Stimulated activated memory B cell treated with anti-CD40 and anti-IgM and Interleukin-4, amounts not matched to agents 10 μg/mL and 1 μg/mL and 100 μg/mL, for 72 hours (primary cell): ENCODE data around the gene NLRP1.

ENCODE experiments used
- ATAC-seq: fragments of 150-1000 bp; cut with Tn5 transposase; 2 replicates; pipeline ENCODE4 v1.10.0; 2021
- H3K27ac Mint-ChIP-seq: one replicate; pipeline ENCODE4 v1.8.0; 2022; ENCODE audit warnings: mild to moderate bottlenecking, mixed read lengths
- H3K27me3 Mint-ChIP-seq: one replicate; pipeline ENCODE4 v1.8.0; 2022; ENCODE audit warnings: mixed read lengths
- H3K36me3 Mint-ChIP-seq: one replicate; pipeline ENCODE4 v1.8.0; 2022; ENCODE audit warnings: mixed read lengths
- H3K4me1 Mint-ChIP-seq: one replicate; pipeline ENCODE4 v1.8.0; 2022; ENCODE audit warnings: mixed read lengths
- H3K4me3 Mint-ChIP-seq: one replicate; pipeline ENCODE4 v1.8.0; 2022; ENCODE audit warnings: mild to moderate bottlenecking, moderate library complexity, mixed read lengths
- H3K9me3 Mint-ChIP-seq: one replicate; pipeline ENCODE4 v1.8.0; 2022; ENCODE audit warnings: mixed read lengths

The NLRP1 gene

GRCh38 chr17:5584383-5585286 lies at the start of gene NLRP1:
Gene NLRP1 (minus strand): TSS chr17:5584509. CDS start chr17:5583957, 552 bp downstream.
- Mint-ChIP-seq H3K9me3 (no peaks in the 10 kb centered on the region), H3K4me1 (peaks cover 62% of the 10 kb centered on the region), H3K27ac (peak within 1 kb of the TSS; percentile 95)

GRCh38 chr17:5631958-5632590 lies 47.8 kb upstream of the NLRP1 start:
- H3K27ac Mint-ChIP-seq: no peak overlapping the region
- H3K4me1 Mint-ChIP-seq: no peaks in the 10 kb centered on the region
- H3K4me3 Mint-ChIP-seq: no peak overlapping the region
- ATAC-seq: no peak
- peaks cover 29% of the 10 kb centered on the region for H3K27me3 Mint-ChIP-seq
- H3K36me3 Mint-ChIP-seq: no peaks in the 10 kb centered on the region
- no peaks in the 10 kb centered on the region for H3K9me3 Mint-ChIP-seq

More at GRCh38 chr17:5584383-5585286, at the start of gene NLRP1:
- no peaks in the 10 kb centered on the region for H3K27me3 Mint-ChIP-seq
- peak within 1 kb of the TSS; percentile 92 for H3K4me3 Mint-ChIP-seq
- H3K36me3 Mint-ChIP-seq: peaks cover 30% of the 10 kb centered on the region
- peak; percentile 98 for ATAC-seq

GRCh38 chr17:5630434-5630833 lies 46.1 kb upstream of the NLRP1 start:
- H3K4me1 Mint-ChIP-seq: no peaks in the 10 kb centered on the region
- no peak overlapping the region for H3K4me3 Mint-ChIP-seq
- no peaks in the 10 kb centered on the region for H3K36me3 Mint-ChIP-seq
- H3K9me3 Mint-ChIP-seq: no peaks in the 10 kb centered on the region
- ATAC-seq: no peak
- no peak overlapping the region for H3K27ac Mint-ChIP-seq
- peaks cover 41% of the 10 kb centered on the region for H3K27me3 Mint-ChIP-seq

GRCh38 chr17:5629128-5629527 lies 44.8 kb upstream of the NLRP1 start:
- Mint-ChIP-seq H3K4me3 (no peak overlapping the region), H3K27me3 (peaks cover 41% of the 10 kb centered on the region), H3K27ac (no peak overlapping the region), H3K36me3 (no peaks in the 10 kb centered on the region), H3K4me1 (no peaks in the 10 kb centered on the region), H3K9me3 (no peaks in the 10 kb centered on the region)
- ATAC-seq: no peak

- no peak overlapping the region for H3K27ac Mint-ChIP-seq
- H3K36me3 Mint-ChIP-seq: no peaks in the 10 kb centered on the region
- H3K4me3 Mint-ChIP-seq: no peak overlapping the region
- H3K27me3 Mint-ChIP-seq: peaks cover 41% of the 10 kb centered on the region
- no peaks in the 10 kb centered on the region for H3K4me1 Mint-ChIP-seq
- no peaks in the 10 kb centered on the region for H3K9me3 Mint-ChIP-seq
- ATAC-seq: no peak
These were observed 44.0 kb upstream of the NLRP1 start for GRCh38 chr17:5628262-5628661.

- Mint-ChIP-seq H3K4me3 (no peak overlapping the region), H3K4me1 (no peaks in the 10 kb centered on the region), H3K36me3 (no peaks in the 10 kb centered on the region), H3K9me3 (no peaks in the 10 kb centered on the region), H3K27ac (no peak overlapping the region), H3K27me3 (peaks cover 35% of the 10 kb centered on the region)
- no peak for ATAC-seq
These were observed 39.9 kb upstream of the NLRP1 start for GRCh38 chr17:5624211-5624610.

- Mint-ChIP-seq H3K36me3 (no peaks in the 10 kb centered on the region), H3K27me3 (peaks cover 29% of the 10 kb centered on the region), H3K4me3 (no peak overlapping the region), H3K9me3 (no peaks in the 10 kb centered on the region), H3K4me1 (no peaks in the 10 kb centered on the region), H3K27ac (no peak overlapping the region)
- no peak for ATAC-seq
These were observed 37.4 kb upstream of the NLRP1 start for GRCh38 chr17:5621729-5622128.

- ATAC-seq: peak; percentile 35
- peaks cover 26% of the 10 kb centered on the region for H3K27me3 Mint-ChIP-seq
- no peaks in the 10 kb centered on the region for H3K4me1 Mint-ChIP-seq
- no peaks in the 10 kb centered on the region for H3K36me3 Mint-ChIP-seq
- no peak overlapping the region for H3K4me3 Mint-ChIP-seq
- H3K27ac Mint-ChIP-seq: no peak overlapping the region
- H3K9me3 Mint-ChIP-seq: no peaks in the 10 kb centered on the region
These were observed 36.7 kb upstream of the NLRP1 start for GRCh38 chr17:5621026-5621425.

- peak overlapping the region; percentile 12 for H3K4me3 Mint-ChIP-seq
- no peak overlapping the region for H3K27ac Mint-ChIP-seq
- H3K27me3 Mint-ChIP-seq: peaks cover 26% of the 10 kb centered on the region
- no peaks in the 10 kb centered on the region for H3K9me3 Mint-ChIP-seq
- ATAC-seq: no peak
- no peaks in the 10 kb centered on the region for H3K4me1 Mint-ChIP-seq
- H3K36me3 Mint-ChIP-seq: no peaks in the 10 kb centered on the region
These were observed 34.9 kb upstream of the NLRP1 start for GRCh38 chr17:5619088-5619740.

- Mint-ChIP-seq H3K9me3 (no peaks in the 10 kb centered on the region), H3K36me3 (no peaks in the 10 kb centered on the region), H3K4me3 (no peak overlapping the region), H3K4me1 (no peaks in the 10 kb centered on the region), H3K27ac (no peak overlapping the region), H3K27me3 (peaks cover 33% of the 10 kb centered on the region)
- no peak for ATAC-seq
These were observed 34.2 kb upstream of the NLRP1 start for GRCh38 chr17:5618476-5618875.

GRCh38 chr17:5615476-5615875 lies 31.2 kb upstream of the NLRP1 start:
- no peaks in the 10 kb centered on the region for H3K9me3 Mint-ChIP-seq
- H3K4me3 Mint-ChIP-seq: no peak overlapping the region
- H3K4me1 Mint-ChIP-seq: peaks cover 7% of the 10 kb centered on the region
- H3K27ac Mint-ChIP-seq: no peak overlapping the region
- no peak for ATAC-seq
- H3K27me3 Mint-ChIP-seq: peaks cover 34% of the 10 kb centered on the region
- no peaks in the 10 kb centered on the region for H3K36me3 Mint-ChIP-seq

GRCh38 chr17:5610956-5611355 lies 26.6 kb upstream of the NLRP1 start:
- Mint-ChIP-seq H3K4me3 (no peak overlapping the region), H3K27ac (no peak overlapping the region), H3K27me3 (peaks cover 9% of the 10 kb centered on the region), H3K9me3 (no peaks in the 10 kb centered on the region), H3K4me1 (peaks cover 7% of the 10 kb centered on the region), H3K36me3 (no peaks in the 10 kb centered on the region)
- no peak for ATAC-seq

GRCh38 chr17:5608399-5609112 lies 24.2 kb upstream of the NLRP1 start:
- Mint-ChIP-seq H3K4me1 (peaks cover 7% of the 10 kb centered on the region), H3K27me3 (peaks cover under 1% of the 10 kb centered on the region), H3K9me3 (no peaks in the 10 kb centered on the region), H3K36me3 (no peaks in the 10 kb centered on the region), H3K27ac (no peak overlapping the region), H3K4me3 (no peak overlapping the region)
- no peak for ATAC-seq

- no peak overlapping the region for H3K4me3 Mint-ChIP-seq
- no peak for ATAC-seq
- no peaks in the 10 kb centered on the region for H3K9me3 Mint-ChIP-seq
- no peaks in the 10 kb centered on the region for H3K27me3 Mint-ChIP-seq
- H3K27ac Mint-ChIP-seq: no peak overlapping the region
- H3K36me3 Mint-ChIP-seq: no peaks in the 10 kb centered on the region
- peaks cover 7% of the 10 kb centered on the region for H3K4me1 Mint-ChIP-seq
These were observed 23.6 kb upstream of the NLRP1 start for GRCh38 chr17:5607946-5608345.

GRCh38 chr17:5605452-5605851 lies 21.1 kb upstream of the NLRP1 start:
- Mint-ChIP-seq H3K27me3 (peaks cover 23% of the 10 kb centered on the region), H3K27ac (no peak overlapping the region), H3K36me3 (no peaks in the 10 kb centered on the region), H3K9me3 (no peaks in the 10 kb centered on the region), H3K4me1 (no peaks in the 10 kb centered on the region), H3K4me3 (no peak overlapping the region)
- no peak for ATAC-seq
